GM19035 (cell line): ENCODE measurements around the gene CORO7.
"Not testable (repeated sequence)": the region's sequence is repeated elsewhere in the genome, so short reads cannot be mapped to it uniquely, and the experiment has no call there.

ENCODE experiments used
- ATAC-seq: cut with Tn5 transposase; IDR thresholded peaks from one replicate; pipeline ENCODE4 v1.9.1; 2021; ENCODE audit not compliant: unreplicated experiment

CORO7 gene

DNA sequence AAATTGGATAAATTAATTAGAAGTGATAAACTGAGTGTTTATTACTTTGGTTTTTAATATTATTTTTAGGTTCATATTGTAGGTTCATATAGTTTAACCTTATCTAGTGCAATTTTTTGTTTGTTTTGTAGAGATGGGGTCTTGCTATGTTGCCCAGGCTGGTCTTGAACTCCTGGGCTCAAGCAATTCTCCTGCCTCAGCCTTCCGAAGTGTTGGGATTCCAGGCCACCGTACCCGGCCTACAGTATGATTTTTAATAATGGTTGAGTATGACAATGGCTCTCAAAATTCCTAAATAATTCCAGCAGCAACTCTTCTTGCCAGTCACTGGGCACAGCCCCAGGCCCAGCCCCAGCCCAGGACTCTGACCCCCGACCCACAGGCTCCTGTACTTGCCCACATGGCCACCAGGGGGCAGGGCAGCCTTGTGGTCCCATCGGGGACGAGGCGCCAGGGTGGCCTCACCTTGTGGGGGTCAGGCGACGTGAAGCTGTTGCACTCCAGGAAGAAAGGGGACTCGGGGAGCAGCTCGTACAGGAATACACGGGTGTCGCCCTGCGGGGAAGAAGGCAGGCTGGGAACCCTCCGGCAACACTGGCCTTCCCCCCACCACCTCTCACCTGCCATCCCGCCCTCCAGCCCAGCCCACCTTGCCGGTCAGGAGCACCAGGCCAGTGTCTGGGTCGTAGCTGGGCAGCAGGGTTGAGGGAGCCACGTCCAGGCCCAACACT is 57.4 kb downstream of the CORO7 start:
- no peak for ATAC-seq

DNA sequence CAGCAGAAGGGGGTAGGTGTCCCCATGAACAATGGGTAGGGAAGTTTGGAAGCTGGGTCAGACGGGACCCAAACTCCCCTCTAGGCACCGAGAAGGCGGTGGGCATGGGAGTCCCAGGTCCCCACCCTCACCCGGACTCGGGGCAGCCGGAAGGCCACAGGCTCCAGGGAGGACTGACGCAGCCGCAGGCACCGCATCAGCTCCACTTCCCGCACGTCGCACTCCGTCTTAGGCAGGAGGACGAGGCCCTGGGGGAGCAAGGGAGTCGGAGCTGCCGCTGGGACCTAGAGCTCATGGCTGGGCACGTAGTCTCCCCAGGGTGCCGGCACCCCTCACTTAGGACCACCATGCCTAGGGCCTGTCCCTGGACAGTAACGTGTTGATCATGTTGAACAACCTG is 58.2 kb downstream of the CORO7 start:
- no peak for ATAC-seq

DNA sequence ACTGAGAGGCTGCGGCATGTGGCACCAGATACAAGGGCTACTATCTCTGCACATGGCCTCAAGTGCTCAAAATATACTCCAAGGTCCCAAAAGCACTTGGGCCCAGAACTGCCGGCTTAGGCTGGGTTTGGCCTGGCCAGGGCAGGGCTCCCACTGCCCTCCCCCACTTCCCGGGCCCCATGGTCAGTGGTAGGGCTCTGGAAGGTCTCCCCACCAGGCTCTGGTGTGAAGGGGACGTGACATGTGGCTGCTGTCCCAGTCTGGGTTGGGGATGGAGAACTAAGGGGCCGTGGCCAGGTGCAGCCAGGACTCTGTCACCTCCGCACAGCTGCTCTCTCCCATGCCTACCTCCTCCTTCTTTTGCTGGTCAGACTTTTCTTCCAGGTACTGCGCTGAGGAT is 59.6 kb downstream of the CORO7 start:
- no peak for ATAC-seq

DNA sequence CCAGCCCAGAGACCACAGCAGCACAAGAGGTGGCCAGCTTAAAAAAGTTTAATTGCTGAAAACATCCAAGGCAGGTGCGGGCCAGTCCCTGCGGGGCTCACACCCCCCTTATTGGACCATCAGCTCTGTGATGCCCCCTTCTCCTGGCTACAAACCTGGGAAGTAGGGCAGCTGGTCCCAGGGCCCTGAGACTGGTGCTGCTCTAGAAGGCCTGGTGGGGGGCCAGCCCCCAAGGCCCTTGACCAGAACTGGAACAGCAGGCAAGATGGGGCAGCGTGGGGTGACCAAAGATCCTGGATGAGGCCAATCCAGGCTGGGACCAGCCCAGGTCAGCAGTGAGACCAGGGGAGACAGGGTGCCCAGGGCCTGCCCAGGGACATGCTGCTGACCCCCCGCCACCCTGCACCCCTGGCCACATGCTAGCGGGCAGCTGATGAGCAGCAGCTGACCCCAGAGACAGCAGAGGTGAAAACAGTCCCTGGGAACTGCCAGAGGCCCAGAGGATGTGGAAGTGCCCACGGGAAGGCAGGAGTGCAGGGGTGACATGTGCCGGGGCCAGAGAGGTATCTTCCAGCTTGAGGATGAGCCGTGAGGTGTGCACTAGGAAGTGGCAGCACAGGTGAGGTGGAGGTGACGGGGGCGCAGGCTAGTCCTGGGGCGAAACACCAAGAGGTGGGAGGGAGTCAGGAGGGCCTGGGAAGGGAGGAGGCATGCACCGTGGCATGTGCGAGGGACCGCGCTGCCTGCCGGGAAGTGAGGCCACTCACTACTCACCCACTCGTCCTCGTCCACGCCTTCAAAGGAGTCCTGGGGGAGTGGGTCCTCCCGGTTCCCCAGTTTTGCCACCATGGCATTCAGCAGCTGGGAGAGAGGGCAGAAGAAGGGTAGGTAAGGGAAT is 61.6 kb downstream of the CORO7 start:
- no peak for ATAC-seq

DNA sequence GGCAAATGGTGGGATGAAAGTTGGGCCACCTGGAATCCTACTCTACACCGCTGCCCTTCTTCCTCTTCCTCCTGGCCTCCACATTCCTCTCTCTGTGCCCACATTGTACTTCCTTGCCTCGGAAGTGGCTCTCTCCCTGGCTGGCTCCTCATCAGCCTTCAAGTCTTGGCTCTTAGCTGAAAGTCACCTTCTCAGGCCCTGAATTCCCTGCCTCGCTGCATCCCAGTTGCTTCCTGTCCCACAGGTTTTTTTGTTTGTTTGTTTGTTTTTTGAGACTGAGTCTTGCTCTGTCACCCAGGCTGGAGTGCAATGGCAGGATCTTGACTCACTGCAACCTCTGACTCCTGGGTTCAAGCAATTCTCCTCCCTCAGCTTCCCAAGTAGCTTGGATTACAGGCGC is 62.7 kb downstream of the CORO7 start:
- ATAC-seq, result no peak

DNA sequence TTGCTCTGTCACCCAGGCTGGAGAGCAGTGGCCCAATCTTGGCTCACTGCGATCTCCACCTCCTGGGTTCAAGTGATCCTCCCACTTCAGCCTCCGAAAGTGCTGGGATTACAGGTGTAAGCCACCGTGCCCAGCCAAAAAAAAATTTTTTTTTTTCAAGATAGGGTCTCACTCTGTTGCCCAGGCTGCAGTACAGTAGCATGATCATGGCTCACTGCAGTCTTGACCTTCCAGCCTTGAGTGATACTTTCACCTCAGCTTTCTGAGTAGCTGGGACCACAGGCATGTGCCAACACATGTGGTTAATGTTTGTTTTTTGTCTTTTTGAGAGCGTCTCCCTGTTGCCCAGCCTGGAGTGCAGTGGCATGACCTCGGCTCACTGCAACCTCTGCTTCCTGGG is 63.6 kb downstream of the CORO7 start:
- ATAC-seq, result no peak

DNA sequence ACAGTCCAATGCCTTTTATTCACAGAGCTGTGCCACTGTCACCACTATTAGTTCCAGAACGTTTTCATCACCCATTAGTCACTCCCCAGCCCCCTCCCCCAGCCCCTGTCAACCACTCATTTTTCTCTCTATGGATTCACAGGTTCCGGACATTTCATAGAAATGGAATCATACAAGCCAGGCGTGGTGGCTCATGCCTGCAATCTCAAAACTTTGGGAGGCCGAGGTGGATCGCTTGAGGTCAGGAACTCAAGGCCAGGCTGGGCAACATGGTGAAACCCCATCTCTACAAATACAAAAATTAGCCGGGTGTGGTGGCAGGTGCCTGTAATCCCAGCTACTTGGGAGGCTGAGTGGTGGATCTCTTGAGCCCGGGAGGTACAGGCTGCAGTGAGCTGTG is 64.5 kb downstream of the CORO7 start:
- ATAC-seq, result no peak

DNA sequence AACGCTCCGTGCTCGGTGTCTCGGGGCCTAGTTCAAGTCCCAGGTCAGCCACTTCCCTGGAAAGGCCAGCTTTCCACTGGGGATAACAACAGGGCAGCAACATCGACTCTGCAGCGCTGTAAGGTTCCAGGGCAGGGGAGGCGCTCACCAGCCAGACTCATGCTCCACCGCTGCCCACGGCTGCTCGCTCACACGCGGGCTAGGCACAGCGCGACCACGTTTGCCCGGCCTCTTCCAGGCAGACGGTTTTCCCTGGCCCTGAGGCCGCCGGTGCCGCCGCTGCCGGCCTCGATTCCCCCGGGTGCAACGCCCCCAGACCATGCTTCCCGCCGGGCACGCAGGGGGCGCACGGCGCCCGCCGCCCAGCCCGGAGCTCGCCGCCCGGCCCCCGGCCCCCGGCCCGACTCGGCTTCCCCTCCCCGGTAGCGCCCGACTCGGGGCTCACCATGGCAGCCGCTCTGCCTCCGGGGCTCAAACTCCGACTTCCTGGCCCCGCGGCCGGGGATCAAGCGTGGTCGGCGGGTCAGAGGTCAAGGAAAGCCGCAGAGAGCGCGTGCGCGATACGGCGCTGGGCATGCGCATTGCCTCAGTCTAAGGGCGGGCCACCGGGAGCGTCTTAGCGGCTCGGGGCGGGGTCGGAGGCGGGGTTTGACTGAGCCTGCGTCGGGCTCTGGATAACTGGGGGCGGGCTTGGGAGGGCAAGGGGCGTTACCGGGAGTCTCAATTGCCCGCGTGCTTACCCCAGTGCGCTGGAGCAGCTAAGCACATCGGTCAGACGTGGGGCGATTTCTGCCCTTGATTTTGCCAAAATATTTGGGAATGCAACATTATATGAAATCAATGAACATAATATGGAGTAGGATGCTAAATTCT is 65.4 kb downstream of the CORO7 start, which contains the start of gene PAM16:
TSS of gene PAM16 (minus strand) at position 535 of the 873 bp plus-strand sequence. CDS start at position 448, 87 bp downstream.
- peak; percentile 90 for ATAC-seq

DNA sequence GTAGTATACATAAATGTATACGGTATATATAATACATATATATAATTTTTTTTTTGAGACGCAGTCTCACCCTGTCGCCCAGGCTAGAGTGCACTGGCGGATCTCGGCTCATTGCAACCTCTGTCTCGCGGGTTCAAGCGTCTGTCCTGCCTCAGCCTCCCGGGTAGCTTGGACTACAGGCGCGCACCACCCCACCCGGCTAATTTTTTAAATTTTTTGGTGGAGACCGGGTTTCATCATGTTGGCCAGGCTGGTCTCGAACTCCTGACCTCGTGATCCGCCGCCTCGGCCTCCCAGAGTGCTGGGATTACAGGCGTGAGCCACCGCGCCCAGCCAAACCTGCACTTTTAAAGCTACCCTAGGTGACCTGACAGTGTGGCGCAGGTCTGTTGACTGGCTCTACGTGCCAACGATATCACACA is 66.0 kb downstream of the CORO7 start:
- ATAC-seq, result no peak

DNA sequence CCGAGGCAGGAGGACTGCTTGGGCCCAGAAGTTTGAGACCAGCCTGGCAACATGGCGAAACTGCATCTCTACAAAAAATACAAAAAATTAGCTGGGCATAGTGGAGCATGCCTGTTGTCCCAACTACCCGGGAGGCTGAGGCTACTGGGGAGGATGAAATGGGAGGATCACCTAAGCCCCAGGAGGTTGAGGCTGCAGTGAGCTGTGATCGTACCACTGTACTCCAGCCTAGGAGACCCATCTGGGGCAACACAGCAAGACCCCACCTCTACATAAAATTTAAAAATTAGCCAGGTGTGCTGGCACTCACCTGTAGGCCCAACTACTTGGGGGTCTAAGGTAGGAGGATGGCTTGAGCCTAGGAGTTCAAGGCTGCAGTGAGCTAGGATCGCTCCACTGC is 67.1 kb downstream of the CORO7 start:
- ATAC-seq, result no peak

DNA sequence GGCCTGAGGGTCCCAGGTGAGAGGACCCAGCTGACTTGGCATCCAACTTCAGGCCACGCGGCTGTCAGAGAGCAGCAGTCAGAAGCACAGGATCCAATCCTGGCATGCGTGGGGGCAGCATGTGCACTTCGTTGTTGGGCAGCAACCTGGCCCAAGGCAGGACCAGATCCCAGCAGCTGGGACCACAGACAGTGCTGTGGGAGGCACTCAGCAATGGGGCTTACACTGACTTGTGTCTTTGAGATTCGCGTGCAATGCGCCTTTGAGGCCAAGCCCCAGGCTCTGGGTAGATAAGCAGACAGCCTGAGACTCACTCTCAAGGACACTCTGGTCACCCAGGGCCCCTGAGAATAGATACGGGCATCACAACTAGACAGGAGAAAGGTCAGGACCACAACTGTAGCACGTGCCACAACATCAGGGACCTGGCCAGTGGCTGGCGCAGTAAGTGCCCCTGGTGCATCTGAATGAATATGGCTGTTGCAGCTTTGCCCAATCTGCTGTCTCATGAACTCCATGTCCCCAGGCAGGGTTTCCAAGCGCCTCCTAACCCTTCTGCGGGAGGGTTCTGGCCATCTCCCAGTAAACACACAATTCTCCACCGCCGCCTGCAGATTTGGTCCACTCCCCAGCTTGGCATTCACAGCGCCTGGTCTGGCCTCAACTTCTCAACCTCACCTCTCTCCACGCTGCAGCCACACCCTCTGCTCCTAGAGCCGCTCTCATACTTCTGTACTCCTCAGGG is 68.5 kb downstream of the CORO7 start:
- ATAC-seq, result no peak

DNA sequence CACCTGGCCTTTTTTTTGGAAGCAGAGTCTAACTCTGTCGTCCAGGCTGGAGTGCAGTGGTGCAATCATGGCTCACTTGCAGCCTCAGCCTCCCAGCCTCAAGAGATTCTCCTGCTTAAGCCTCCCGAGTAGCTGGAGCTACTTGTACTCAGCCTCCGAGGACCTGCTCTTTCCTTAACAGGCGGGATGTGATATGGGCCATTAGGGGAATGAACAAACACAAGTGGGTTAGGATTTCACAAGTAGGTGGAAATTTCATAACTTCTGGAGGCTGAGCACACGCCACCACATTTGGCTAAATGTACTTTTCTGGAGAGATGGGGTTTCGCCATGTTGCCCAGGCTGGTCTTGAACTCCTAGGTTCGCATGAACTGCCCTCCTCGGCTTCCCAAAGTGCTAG is 69.4 kb downstream of the CORO7 start:
- no peak for ATAC-seq

DNA sequence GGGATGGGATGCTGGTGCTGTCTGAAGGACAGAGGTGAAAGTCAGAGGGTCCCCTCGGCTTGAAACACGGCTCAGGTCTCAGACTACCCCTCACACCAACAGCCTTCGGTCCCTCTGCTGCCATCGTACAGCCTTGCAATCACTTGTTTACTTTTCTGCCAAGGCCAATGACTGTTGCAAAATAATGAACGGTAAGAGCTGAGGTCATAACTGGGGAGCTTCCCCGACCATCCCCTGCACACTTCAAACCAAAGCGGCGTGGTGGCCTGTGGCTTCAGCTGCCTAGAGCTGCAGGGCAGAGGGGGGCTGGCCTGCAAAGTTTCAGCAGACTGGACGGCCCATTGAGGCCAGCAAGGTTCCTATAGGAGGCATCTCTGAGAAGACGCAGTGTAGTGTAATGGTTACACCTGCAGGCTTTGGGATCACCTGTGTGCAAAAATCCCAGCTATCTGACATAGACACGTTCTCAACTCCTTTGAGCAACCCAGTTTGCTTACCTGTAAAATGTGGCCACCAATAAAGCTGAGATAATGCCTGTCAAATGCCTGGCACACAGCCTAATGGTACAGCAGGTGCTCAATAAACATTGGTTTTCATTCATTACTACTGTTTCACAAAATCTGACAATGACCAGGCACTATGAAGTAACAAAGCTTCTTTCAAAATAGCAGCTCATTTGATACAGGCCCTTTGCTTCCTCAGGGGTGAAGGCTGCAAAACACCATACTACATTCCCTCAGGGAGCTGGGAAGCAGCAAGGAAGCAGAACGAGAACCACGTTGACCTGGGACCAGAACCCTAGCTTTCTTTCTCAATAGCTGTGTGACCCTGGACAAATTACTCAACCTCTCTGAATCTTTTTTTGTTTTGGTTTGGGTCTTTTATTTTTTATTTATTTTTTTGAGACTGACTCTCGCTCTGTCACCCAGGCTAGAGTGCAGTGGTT is 70.3 kb downstream of the CORO7 start:
- ATAC-seq, result no peak

DNA sequence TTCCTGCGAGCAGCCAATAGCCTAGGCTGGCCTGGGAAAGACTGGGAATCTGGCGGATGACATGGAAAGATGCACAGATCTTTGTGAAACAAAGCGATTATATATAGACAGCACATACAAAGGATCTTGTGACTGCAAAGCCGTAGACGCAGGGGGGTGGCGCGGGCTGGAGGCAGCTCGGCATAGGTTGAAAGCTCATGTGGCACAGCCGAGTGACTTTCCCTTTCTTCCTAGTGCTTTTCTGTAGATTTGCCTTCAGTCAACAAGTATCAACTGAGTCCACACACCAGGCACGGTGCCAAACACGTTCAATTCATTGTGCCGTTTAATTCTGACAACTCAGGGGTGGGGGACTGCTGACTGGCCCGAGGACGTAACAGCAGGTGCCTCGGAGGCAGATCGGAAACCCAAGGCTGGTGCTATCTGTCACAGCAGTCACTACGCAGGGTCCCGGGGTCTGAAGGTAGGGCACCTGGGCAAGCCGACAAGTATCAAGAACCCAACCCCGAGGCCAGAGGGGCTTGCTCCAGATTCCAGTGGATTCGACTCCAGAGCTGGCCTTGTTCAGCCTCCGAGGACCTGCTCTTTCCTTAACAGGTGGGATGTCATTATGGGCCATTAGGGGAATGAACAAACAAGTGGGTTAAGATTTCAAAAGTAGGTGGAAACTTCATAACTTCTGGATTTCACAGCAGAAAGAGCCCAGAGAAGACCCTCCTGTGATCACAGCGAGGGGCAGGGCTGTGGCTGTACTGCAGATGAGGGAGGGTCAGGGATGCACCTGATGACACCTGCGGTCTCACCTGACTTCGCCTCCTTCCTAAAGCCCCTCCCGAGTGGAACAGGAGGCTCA is 71.2 kb downstream of the CORO7 start:
- no peak for ATAC-seq

DNA sequence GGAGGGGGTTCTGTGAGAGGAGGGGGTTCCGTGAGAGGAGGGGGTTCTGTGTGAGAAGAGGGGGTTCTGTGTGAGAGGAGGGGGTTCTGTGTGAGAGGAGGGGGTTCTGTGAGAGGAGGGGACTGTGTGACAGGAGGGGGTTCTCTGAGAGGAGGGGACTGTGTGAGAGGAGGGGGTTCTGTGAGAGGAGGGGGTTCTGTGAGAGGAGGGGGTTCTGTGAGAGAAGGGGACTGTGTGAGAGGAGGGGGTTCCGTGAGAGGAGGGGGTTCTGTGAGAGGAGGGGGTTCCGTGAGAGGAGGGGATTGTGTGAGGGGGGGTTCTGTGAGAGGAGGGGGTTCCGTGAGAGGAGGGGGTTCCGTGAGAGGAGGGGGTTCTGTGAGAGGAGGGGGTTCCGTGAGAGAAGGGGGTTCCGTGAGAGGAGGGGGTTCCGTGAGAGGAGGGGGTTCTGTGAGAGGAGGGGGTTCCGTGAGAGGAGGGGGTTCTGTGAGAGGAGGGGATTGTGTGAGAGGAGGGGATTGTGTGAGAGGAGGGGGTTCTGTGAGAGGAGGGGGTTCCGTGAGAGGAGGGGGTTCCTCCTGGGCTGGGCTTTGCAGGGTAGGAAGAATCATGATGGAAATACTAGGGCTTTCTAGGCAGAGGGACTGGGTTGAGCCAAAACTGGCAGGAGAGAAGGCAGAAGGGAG is 72.0 kb downstream of the CORO7 start:
- ATAC-seq, result not testable (repeated sequence)

DNA sequence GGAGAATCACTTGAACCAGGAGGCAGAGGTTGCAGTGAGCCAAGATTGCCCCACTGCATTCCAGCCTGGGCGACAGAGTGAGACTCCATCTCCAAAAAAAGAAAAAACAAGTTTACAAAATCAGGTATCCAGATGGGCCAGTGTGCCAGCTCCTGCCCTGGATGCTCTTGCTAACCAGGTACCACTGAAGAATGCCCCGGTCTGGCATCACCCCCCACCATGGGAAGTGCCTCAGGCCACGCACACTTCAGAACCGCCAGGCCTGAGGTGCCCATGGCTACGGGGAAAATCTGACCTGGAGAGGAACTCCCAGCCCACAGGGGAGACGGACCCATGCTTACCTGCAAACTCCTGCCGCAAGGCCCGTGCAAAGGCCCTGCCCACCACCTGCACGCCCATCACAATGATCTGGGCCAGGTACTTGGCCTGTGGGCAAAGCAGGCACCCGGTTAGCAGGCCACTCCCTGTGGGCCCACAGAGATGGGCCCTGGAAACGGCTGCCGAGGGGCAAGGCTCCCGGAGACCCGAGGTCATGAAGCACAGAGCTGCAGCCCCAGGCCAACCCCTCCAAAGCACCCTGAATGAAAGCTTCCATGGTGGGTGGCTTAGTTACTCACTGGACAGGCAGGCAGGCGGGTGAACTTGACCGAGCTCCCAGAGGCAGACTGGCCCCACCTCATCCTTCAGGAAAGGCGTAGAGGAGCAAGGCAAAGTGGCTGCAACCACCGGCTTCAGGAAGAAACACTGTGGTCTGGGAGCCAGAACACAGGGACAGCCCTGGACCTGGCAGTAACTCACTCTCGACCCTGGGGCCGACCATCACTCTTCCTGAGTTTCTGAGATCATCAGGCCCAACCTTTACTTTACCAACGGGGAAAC is 73.3 kb downstream of the CORO7 start:
- no peak for ATAC-seq

DNA sequence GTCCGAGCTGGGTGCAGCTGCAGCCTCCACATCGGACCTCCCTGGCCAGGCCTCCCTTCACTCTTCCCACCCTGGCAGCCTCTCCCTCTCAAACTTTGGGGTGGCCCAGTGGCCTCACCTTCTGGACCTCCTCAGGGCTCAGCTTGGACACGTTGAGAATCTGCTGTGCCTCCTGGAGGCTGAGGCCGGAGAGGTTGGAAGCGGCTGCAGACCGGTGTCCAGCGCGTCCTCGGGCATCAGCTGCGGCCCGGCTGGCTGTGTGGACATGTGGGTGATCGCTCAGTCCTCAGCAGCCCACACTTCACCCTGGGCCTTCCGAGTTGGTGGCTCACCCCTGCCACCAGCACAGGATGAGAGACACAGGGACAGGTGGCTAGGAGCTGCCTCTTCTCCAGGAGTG is 75.1 kb downstream of the CORO7 start:
- no peak for ATAC-seq
